ENCODE data around the gene AAMP.

AAMP gene

DNA sequence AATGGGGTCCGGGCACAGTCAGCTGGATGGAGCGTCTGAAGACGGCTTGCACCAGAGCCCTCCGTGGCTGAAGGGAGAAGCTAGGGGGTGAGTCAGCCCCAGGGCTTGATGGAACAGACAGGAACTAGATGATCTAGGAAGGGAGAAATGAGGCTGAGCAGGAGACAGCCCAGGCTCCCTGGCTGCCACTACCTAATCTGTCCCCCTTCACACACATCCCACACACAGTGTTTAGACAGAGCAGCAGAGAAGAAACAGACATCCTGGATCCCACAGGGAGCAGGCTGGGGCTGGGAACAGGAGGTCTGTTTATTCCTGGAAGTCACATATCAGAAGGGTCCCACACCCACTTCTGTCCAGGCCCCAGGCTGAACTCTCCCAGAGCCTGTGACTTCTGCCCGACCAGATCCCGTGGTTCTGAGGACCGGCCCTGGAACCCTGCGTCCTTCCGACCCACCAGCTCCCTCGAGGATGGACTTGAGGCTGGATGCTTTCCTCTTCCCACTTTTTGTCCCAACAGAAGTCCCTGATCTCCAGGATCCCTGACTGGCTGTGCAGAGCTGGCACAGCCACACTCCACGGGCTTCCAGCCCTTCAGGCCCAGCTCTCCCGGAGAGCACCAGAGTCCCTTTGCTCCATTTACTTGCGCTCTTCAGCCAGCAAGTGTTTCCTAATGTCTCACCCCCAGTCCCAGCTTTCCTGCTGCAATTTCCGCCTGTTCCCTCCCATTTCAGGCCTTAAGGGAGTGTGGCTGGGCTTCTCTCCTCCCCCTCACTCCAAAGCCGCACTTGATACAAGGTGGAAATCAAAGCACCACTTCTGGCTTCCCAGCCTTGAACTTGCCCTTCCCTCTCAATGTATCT is 10.6 kb downstream of the AAMP start:
- DNase-seq = no peak

DNA sequence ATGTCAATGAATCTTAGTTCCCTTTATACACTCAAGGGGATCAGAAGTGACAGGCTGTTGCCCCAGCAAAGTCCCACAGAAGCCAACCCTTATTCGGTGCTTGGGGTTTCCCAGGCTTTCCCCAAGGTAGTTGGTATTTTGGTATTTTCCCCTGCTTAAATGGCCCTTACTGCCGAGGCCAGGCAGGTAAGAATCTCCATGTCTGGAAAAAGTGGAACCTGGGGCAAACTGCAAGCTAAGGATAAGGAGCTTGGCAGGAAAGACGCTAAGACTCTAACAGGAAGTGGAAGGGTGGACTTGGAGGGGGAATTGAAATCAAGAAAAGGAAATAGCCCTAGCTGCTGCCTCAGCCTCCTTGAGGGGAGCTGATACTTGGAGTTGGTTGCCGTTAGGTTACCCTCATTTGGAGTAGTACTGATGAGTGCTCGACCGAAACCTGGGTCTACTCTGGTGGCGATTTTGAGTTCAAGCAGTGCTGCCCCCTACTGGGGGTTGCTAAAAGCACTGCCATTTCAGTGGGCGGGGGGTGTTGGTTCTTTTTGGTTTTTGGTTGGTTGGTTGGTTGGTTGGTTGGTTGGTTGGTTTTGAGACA is 12.5 kb downstream of the AAMP start:
- WGBS (ENCODE audit: insufficient coverage) = 3% methylated on average over 6 of the region's 8 CpGs
- peak overlapping the region in 4 of 7 experiments; percentile 27 to 64 (median 49) for H3K4me3 ChIP-seq (ENCODE audit: control insufficient read depth in 1 of 7, extremely low read depth in 1 of 7, insufficient read depth in 4 of 7, low read depth in 2 of 7, low read length in 6 of 7)
- H3K27ac ChIP-seq (ENCODE audit: insufficient read depth in 1 of 2, low read depth in 1 of 2, low read length in 2 of 2, poor library complexity in 1 of 2, severe bottlenecking in 2 of 2) = peak overlapping the region in 1 of 2 experiments; percentile 38
- H3K9me3 ChIP-seq (ENCODE audit: control extremely low read depth in 1 of 5, control insufficient read depth in 4 of 5, insufficient read depth in 2 of 5, low read depth in 1 of 5, low read length in 4 of 5) = no peaks in the 10 kb centered on the region
- peaks cover 21 to 42% (median 29%) of the 10 kb centered on the region in 4 experiments for H3K36me3 ChIP-seq (ENCODE audit: control insufficient read depth in 4 of 4, insufficient read depth in 4 of 4, low read length in 3 of 4)
- H3K4me1 ChIP-seq (ENCODE audit: control extremely low read depth in 1 of 4, control insufficient read depth in 4 of 4, insufficient read depth in 4 of 4, low read length in 3 of 4) = peaks cover 0 to 21% (median 18%) of the 10 kb centered on the region in 4 experiments
- ChIA-PET CTCF (interaction anchor here (0.7 to 4.5 kb wide), 17 partner anchors 10 to 90 kb away, joined by 3 to 38 read pairs (median 4); partner anchors contain the start of genes AAMP and PNKD), POLR2A (interaction anchor here (0.7 to 1.2 kb wide), 2 partner anchors 13 to 16 kb away, joined by 3 read pairs; no protein-coding TSS in a partner anchor)
- H3K27me3 ChIP-seq (replicated peaks in 2 of 5; ENCODE audit: control insufficient read depth in 4 of 5, insufficient read depth in 5 of 5, low read length in 4 of 5) = no peaks in the 10 kb centered on the region
- DNase-seq = peak; percentile 77 to 89 (median 87)

More for the DNA sequence above, 10.6 kb downstream of the AAMP start:
- H3K27ac ChIP-seq (ENCODE audit: insufficient read depth in 1 of 2, low read depth in 1 of 2, low read length in 2 of 2, poor library complexity in 1 of 2, severe bottlenecking in 2 of 2) = no peak overlapping the region
- no peaks in the 10 kb centered on the region for H3K27me3 ChIP-seq (replicated peaks in 2 of 5; ENCODE audit: control insufficient read depth in 4 of 5, insufficient read depth in 5 of 5, low read length in 4 of 5)
- peaks cover 0 to 17% (median 12%) of the 10 kb centered on the region in 4 experiments for H3K4me1 ChIP-seq (ENCODE audit: control extremely low read depth in 1 of 4, control insufficient read depth in 4 of 4, insufficient read depth in 4 of 4, low read length in 3 of 4)
- ChIA-PET CTCF (interaction anchor here (0.6 to 4.5 kb wide), 10 partner anchors 8 to 134 kb away, joined by 3 to 38 read pairs (median 4); partner anchors contain the start of genes AAMP and PNKD), POLR2A (interaction anchor here (0.6 to 0.9 kb wide), 2 partner anchors 53 to 165 kb away, joined by 3 read pairs; no protein-coding TSS in a partner anchor)
- no peaks in the 10 kb centered on the region for H3K9me3 ChIP-seq (ENCODE audit: control extremely low read depth in 1 of 5, control insufficient read depth in 4 of 5, insufficient read depth in 2 of 5, low read depth in 1 of 5, low read length in 4 of 5)
- no peak overlapping the region for H3K4me3 ChIP-seq (ENCODE audit: control insufficient read depth in 1 of 7, extremely low read depth in 1 of 7, insufficient read depth in 4 of 7, low read depth in 2 of 7, low read length in 6 of 7)
- 86% methylated on average over 15 of the region's 15 CpGs for WGBS (ENCODE audit: insufficient coverage)
- H3K36me3 ChIP-seq (ENCODE audit: control insufficient read depth in 4 of 4, insufficient read depth in 4 of 4, low read length in 3 of 4) = peaks cover 12 to 42% (median 23%) of the 10 kb centered on the region in 4 experiments

DNA sequence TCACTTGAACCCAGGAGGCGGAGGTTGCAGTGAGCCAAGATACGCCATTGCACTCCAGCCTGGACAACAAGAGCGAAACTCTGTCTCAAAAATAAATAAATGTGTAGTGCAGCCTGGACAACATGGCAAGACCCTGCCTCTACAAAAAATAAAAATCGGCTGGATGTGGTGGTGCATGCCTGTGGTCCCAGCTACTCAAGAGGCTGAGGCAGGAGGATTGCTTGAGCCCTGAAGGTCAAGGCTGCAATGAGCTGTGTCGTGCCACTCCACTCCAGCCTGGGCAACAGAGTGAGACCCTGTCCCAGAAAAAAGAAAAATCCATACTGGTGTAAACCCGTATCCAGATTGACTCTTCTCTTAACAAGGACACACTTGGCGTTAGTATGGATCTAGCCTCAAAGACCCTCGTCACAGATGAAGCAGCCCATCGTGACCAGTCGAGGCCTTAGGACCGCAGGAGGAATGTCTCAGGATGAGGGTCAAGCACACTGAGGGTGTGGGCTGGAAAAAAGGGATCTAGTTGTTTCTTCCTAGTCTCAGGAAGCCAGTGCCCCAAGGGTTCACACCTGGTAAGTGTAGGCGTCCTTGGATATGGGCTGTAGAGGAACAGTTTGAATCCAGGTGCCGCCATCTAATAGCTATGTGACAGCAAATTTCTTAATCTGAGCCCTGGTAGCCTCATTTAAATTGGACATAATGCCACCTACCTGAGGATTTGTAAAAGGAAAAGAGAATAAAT is 13.2 kb downstream of the AAMP start:
- peak overlapping the region in 1 of 2 experiments; percentile 38 for H3K27ac ChIP-seq (ENCODE audit: insufficient read depth in 1 of 2, low read depth in 1 of 2, low read length in 2 of 2, poor library complexity in 1 of 2, severe bottlenecking in 2 of 2)
- DNase-seq = no peak

DNA sequence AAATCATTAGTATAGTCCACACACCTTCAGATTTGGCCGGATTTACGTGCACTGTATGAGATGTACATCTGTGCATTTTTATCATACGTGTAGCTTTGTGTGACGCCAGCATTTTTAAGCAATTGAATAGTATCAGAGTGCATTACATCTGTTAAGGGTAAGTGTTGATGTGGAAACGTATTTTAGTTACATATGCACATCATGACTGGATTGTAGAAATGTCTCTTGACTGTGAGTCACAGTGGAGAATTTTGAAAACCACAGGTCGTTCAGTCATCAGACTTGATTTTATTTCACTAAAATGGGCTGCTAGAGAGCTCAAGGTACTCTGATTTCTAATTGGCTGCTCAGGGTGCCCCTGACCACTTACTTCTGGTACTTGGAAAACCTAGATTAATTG is 14.5 kb downstream of the AAMP start:
- peaks cover 25 to 59% (median 43%) of the 10 kb centered on the region in 4 experiments for H3K36me3 ChIP-seq (ENCODE audit: control insufficient read depth in 4 of 4, insufficient read depth in 4 of 4, low read length in 3 of 4)
- H3K27ac ChIP-seq (ENCODE audit: insufficient read depth in 1 of 2, low read depth in 1 of 2, low read length in 2 of 2, poor library complexity in 1 of 2, severe bottlenecking in 2 of 2) = no peak overlapping the region
- WGBS (ENCODE audit: insufficient coverage) = 97% methylated on average over 6 of the region's 6 CpGs
- no peak for DNase-seq
- no peak overlapping the region for H3K4me3 ChIP-seq (ENCODE audit: control insufficient read depth in 1 of 7, extremely low read depth in 1 of 7, insufficient read depth in 4 of 7, low read depth in 2 of 7, low read length in 6 of 7)
- H3K4me1 ChIP-seq (ENCODE audit: control extremely low read depth in 1 of 4, control insufficient read depth in 4 of 4, insufficient read depth in 4 of 4, low read length in 3 of 4) = peaks cover 0 to 26% (median 19%) of the 10 kb centered on the region in 4 experiments
- CTCF ChIA-PET = interaction anchor here (0.9 to 3.7 kb wide), 6 partner anchors 8 to 71 kb away, joined by 3 to 23 read pairs (median 6); no protein-coding TSS in a partner anchor
- POLR2A ChIA-PET = interaction anchor here (1.0 kb wide), 1 partner anchor 10 kb away, joined by 3 read pairs; no protein-coding TSS in a partner anchor
- H3K9me3 ChIP-seq (ENCODE audit: control extremely low read depth in 1 of 5, control insufficient read depth in 4 of 5, insufficient read depth in 2 of 5, low read depth in 1 of 5, low read length in 4 of 5) = no peaks in the 10 kb centered on the region
- H3K27me3 ChIP-seq (replicated peaks in 2 of 5; ENCODE audit: control insufficient read depth in 4 of 5, insufficient read depth in 5 of 5, low read length in 4 of 5) = no peaks in the 10 kb centered on the region

More for the DNA sequence above, 13.2 kb downstream of the AAMP start:
- Histone ChIP-seq H3K27me3 (replicated peaks in 2 of 5; ENCODE audit: control insufficient read depth in 4 of 5, insufficient read depth in 5 of 5, low read length in 4 of 5) (no peaks in the 10 kb centered on the region), H3K4me3 (ENCODE audit: control insufficient read depth in 1 of 7, extremely low read depth in 1 of 7, insufficient read depth in 4 of 7, low read depth in 2 of 7, low read length in 6 of 7) (peak overlapping the region in 1 of 7 experiments; percentile 55), H3K36me3 (ENCODE audit: control insufficient read depth in 4 of 4, insufficient read depth in 4 of 4, low read length in 3 of 4) (peaks cover 25 to 47% (median 34%) of the 10 kb centered on the region in 4 experiments), H3K9me3 (ENCODE audit: control extremely low read depth in 1 of 5, control insufficient read depth in 4 of 5, insufficient read depth in 2 of 5, low read depth in 1 of 5, low read length in 4 of 5) (no peaks in the 10 kb centered on the region), H3K4me1 (ENCODE audit: control extremely low read depth in 1 of 4, control insufficient read depth in 4 of 4, insufficient read depth in 4 of 4, low read length in 3 of 4) (peaks cover 0 to 26% (median 22%) of the 10 kb centered on the region in 4 experiments)
- ChIA-PET POLR2A (interaction anchor here (1.2 kb wide), 1 partner anchor 12 kb away, joined by 3 read pairs; no protein-coding TSS in a partner anchor), CTCF (interaction anchor here (0.7 to 4.5 kb wide), 17 partner anchors 9 to 89 kb away, joined by 3 to 38 read pairs (median 4); partner anchors contain the start of genes AAMP and PNKD)
- WGBS (ENCODE audit: insufficient coverage) = 96% methylated on average over 12 of the region's 13 CpGs

DNA sequence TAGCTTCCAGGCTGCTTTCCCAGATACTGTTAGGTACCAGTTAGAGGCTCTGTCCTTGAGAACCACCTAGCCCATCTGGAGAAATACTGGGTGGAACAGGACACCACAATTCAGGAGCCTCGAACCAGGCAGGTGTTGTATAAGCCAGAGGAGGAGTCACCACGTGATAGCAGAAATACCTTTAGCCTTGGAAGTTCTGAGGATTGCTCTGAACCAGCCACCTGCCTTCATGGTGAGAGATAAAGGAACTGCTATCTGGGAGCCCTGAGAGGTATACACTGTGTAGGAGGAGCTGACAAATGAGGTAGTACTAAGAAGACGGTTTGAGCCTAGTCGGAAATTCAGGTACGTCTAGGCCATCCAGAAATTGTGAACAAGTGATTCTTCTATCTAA is 16.7 kb downstream of the AAMP start:
- H3K27ac ChIP-seq (ENCODE audit: insufficient read depth in 1 of 2, low read depth in 1 of 2, low read length in 2 of 2, poor library complexity in 1 of 2, severe bottlenecking in 2 of 2) = peak overlapping the region in 1 of 2 experiments; percentile 27
- H3K36me3 ChIP-seq (ENCODE audit: control insufficient read depth in 4 of 4, insufficient read depth in 4 of 4, low read length in 3 of 4) = peaks cover 39 to 81% (median 58%) of the 10 kb centered on the region in 4 experiments
- DNase-seq = no peak
- 87% methylated on average over 5 of the region's 5 CpGs for WGBS (ENCODE audit: insufficient coverage)
- H3K4me3 ChIP-seq (ENCODE audit: control insufficient read depth in 1 of 7, extremely low read depth in 1 of 7, insufficient read depth in 4 of 7, low read depth in 2 of 7, low read length in 6 of 7) = no peak overlapping the region
- POLR2A ChIA-PET = interaction anchor here (1.0 kb wide), 1 partner anchor 14 kb away, joined by 5 read pairs; no protein-coding TSS in a partner anchor
- H3K4me1 ChIP-seq (ENCODE audit: control extremely low read depth in 1 of 4, control insufficient read depth in 4 of 4, insufficient read depth in 4 of 4, low read length in 3 of 4) = peaks cover 0 to 20% (median 17%) of the 10 kb centered on the region in 4 experiments
- no peaks in the 10 kb centered on the region for H3K27me3 ChIP-seq (replicated peaks in 2 of 5; ENCODE audit: control insufficient read depth in 4 of 5, insufficient read depth in 5 of 5, low read length in 4 of 5)
- H3K9me3 ChIP-seq (ENCODE audit: control extremely low read depth in 1 of 5, control insufficient read depth in 4 of 5, insufficient read depth in 2 of 5, low read depth in 1 of 5, low read length in 4 of 5) = no peaks in the 10 kb centered on the region
- CTCF ChIA-PET = interaction anchor here (0.7 to 3.1 kb wide), 9 partner anchors 9 to 146 kb away, joined by 3 to 17 read pairs (median 5); partner anchors contain the start of gene CTDSP1
